Trophoblast cell (in vitro differentiated cells and primary cell): ENCODE measurements around the gene GRK2.

Experiments used
- DNase-seq, 2 donors: peaks; one replicate each; pipeline ENCODE4 v3.0.0-alpha.2; 2016
- H2AFZ ChIP-seq: 2 replicates; pipeline ENCODE4 v1.6.1; 2013; ENCODE audit warnings: low read length, moderate library complexity, mild to moderate bottlenecking; ENCODE audit not compliant: insufficient read depth, poor library complexity
- H2AK5ac ChIP-seq: 2 replicates; pipeline ENCODE4 v1.6.1; 2013; ENCODE audit warnings: mild to moderate bottlenecking, low read length
- H2BK120ac ChIP-seq: 2 replicates; pipeline ENCODE4 v1.6.1; 2013; ENCODE audit warnings: low read length, mild to moderate bottlenecking, moderate library complexity; ENCODE audit not compliant: insufficient read depth, poor library complexity
- H2BK12ac ChIP-seq: 2 replicates; pipeline ENCODE4 v1.6.1; 2013; ENCODE audit warnings: mild to moderate bottlenecking, low read length, moderate library complexity
- H2BK5ac ChIP-seq: 2 replicates; pipeline ENCODE4 v1.6.1; 2013; ENCODE audit warnings: low read length, low read depth, moderate library complexity, mild to moderate bottlenecking; ENCODE audit not compliant: poor library complexity
- H3K14ac ChIP-seq: 2 replicates; pipeline ENCODE4 v1.6.1; 2013; ENCODE audit warnings: mild to moderate bottlenecking, low read length
- H3K18ac ChIP-seq: 2 replicates; pipeline ENCODE4 v1.6.1; 2013; ENCODE audit warnings: mild to moderate bottlenecking, low read length
- H3K23ac ChIP-seq: 2 replicates; pipeline ENCODE4 v1.6.1; 2013; ENCODE audit warnings: low read length
- H3K27ac ChIP-seq: 2 replicates; pipeline ENCODE4 v1.5.1; 2013; ENCODE audit warnings: low read depth, mild to moderate bottlenecking, inconsistent platforms, low read length, moderate library complexity
- H3K27me3 ChIP-seq: 2 replicates; pipeline ENCODE4 v1.6.1; 2013; ENCODE audit warnings: inconsistent platforms, mild to moderate bottlenecking, low read length, moderate library complexity; ENCODE audit not compliant: insufficient read depth
- H3K36me3 ChIP-seq, 2 experiments: 1 replicate in 1 of 2; 2 replicates in 1 of 2; pipeline ENCODE4 v1.6.1; 2013; ENCODE audit warnings: low read length in 2 of 2, mild to moderate bottlenecking in 2 of 2, moderate library complexity in 1 of 2; ENCODE audit not compliant: insufficient read depth in 2 of 2, control insufficient read depth in 1 of 2
- H3K4ac ChIP-seq: 2 replicates; pipeline ENCODE4 v1.6.1; 2013; ENCODE audit warnings: low read depth, mild to moderate bottlenecking, low read length, moderate library complexity
- H3K4me1 ChIP-seq, 2 experiments: 1 replicate in 1 of 2; 2 replicates in 1 of 2; pipeline ENCODE4 v1.6.1; 2013; ENCODE audit warnings: low read length in 2 of 2, mild to moderate bottlenecking in 2 of 2, moderate library complexity in 1 of 2; ENCODE audit not compliant: insufficient read depth in 2 of 2, control insufficient read depth in 1 of 2
- H3K4me2 ChIP-seq: 2 replicates; pipeline ENCODE4 v1.6.1; 2013; ENCODE audit warnings: inconsistent platforms, mild to moderate bottlenecking, low read length, moderate library complexity
- H3K4me3 ChIP-seq: 2 replicates; pipeline ENCODE4 v1.5.1; 2013; ENCODE audit warnings: mild to moderate bottlenecking, low read depth, low read length, inconsistent platforms
- H3K79me1 ChIP-seq: one replicate; pipeline ENCODE4 v1.6.1; 2013; ENCODE audit warnings: low read length
- H3K79me2 ChIP-seq: 2 replicates; pipeline ENCODE4 v1.6.1; 2013; ENCODE audit warnings: low read length, mild to moderate bottlenecking; ENCODE audit not compliant: control insufficient read depth, insufficient read depth, poor library complexity
- H3K9ac ChIP-seq: 2 replicates; pipeline ENCODE4 v1.6.1; 2013; ENCODE audit warnings: mild to moderate bottlenecking, low read length
- H3K9me3 ChIP-seq: 2 replicates; pipeline ENCODE4 v1.6.1; 2013; ENCODE audit warnings: low read depth, mild to moderate bottlenecking, control low read depth, inconsistent platforms, low read length; ENCODE audit not compliant: insufficient read depth
- H4K12ac ChIP-seq: 2 replicates; pipeline ENCODE4 v1.6.1; 2013; ENCODE audit warnings: low read depth, mild to moderate bottlenecking, low read length, moderate library complexity
- H4K8ac ChIP-seq: 2 replicates; pipeline ENCODE4 v1.6.1; 2013; ENCODE audit warnings: low read depth, mild to moderate bottlenecking, low read length, moderate library complexity
- H4K91ac ChIP-seq: one replicate; pipeline ENCODE4 v1.6.1; 2013; ENCODE audit warnings: low read depth, mild to moderate bottlenecking, low read length, moderate library complexity
- WGBS: extraction: QIAGEN DNeasy Blood & Tissue Kit; methylation state at CpG from one replicate; pipeline ENCODE4 v1.1.7; 2013; ENCODE audit warnings: missing lambda C conversion rate; ENCODE audit not compliant: insufficient read length, insufficient coverage; ENCODE audit errors: extremely low coverage; 5-methylcytosine and 5-hydroxymethylcytosine counted together

The GRK2 gene

GRCh38 chr11:67302571-67303131, 36.4 kb downstream of the GRK2 start:
- Histone ChIP-seq H3K4ac (peak overlapping the region; percentile 57), H3K4me1 (peaks cover 23 to 29% of the 10 kb centered on the region in 2 experiments), H3K4me3 (peak overlapping the region; percentile 95), H3K79me2 (peaks cover 10% of the 10 kb centered on the region), H3K4me2 (peak overlapping the region; percentile 97), H4K91ac (peak overlapping the region; percentile 79), H3K79me1 (peaks cover 22% of the 10 kb centered on the region), H3K27ac (peak overlapping the region; percentile 74), H3K9me3 (peaks cover 5% of the 10 kb centered on the region), H3K23ac (no peak overlapping the region), H2BK5ac (peak overlapping the region; percentile 74), H3K27me3 (no peaks in the 10 kb centered on the region), H3K36me3 (peaks cover 50 to 51% of the 10 kb centered on the region in 2 experiments), H4K8ac (peak overlapping the region; percentile 72), H2BK120ac (peak overlapping the region; percentile 52), H4K12ac (peak overlapping the region; percentile 73), H3K18ac (peak overlapping the region; percentile 41), H2AFZ (peak overlapping the region; percentile 48), H3K9ac (no peak overlapping the region), H2BK12ac (no peak overlapping the region), H3K14ac (peak overlapping the region; percentile 79), H2AK5ac (peak overlapping the region; percentile 73)
- peak; percentile 80 to 87 for DNase-seq
- no CpG with 5 or more reads among the region's 23 CpGs for WGBS

- Histone ChIP-seq H3K9me3 (peaks cover 5% of the 10 kb centered on the region), H2BK12ac (peak within 1 kb of the TSS; percentile 84), H2BK5ac (peak within 1 kb of the TSS; percentile 98), H4K12ac (peak within 1 kb of the TSS; percentile 99), H3K4ac (peak within 1 kb of the TSS; percentile 98), H3K18ac (peak within 1 kb of the TSS; percentile 100), H3K27ac (peak within 1 kb of the TSS; percentile 88), H2AK5ac (peak within 1 kb of the TSS; percentile 96), H3K23ac (no peak within 1 kb of the TSS), H2AFZ (peak within 1 kb of the TSS; percentile 98), H3K79me1 (peaks cover 22% of the 10 kb centered on the region), H3K79me2 (peaks cover 10% of the 10 kb centered on the region), H4K8ac (peak within 1 kb of the TSS; percentile 98), H3K4me2 (peak within 1 kb of the TSS; percentile 97), H3K4me1 (peaks cover 23 to 29% of the 10 kb centered on the region in 2 experiments), H2BK120ac (peak within 1 kb of the TSS; percentile 98), H3K36me3 (peaks cover 56 to 57% of the 10 kb centered on the region in 2 experiments), H3K27me3 (no peaks in the 10 kb centered on the region), H3K9ac (peak within 1 kb of the TSS; percentile 87), H4K91ac (peak within 1 kb of the TSS; percentile 99), H3K14ac (peak within 1 kb of the TSS; percentile 100), H3K4me3 (peak within 1 kb of the TSS; percentile 95)
- no CpG with 5 or more reads among the region's 65 CpGs for WGBS
- DNase-seq: peak; percentile 88 to 93
Observed at GRCh38 chr11:67303132-67303834, 37.0 kb downstream of the GRK2 start, which contains the start of gene SSH3. Gene SSH3, plus strand, starts transcription at chr11:67303530. Its CDS starts 96 bp downstream, at chr11:67303626.

GRCh38 chr11:67303835-67304411, 37.6 kb downstream of the GRK2 start:
- Histone ChIP-seq H3K18ac (peak overlapping the region; percentile 100), H3K23ac (no peak overlapping the region), H2BK12ac (peak overlapping the region; percentile 79), H3K4ac (peak overlapping the region; percentile 98), H3K9ac (peak overlapping the region; percentile 87), H3K27me3 (no peaks in the 10 kb centered on the region), H4K91ac (peak overlapping the region; percentile 99), H2BK5ac (peak overlapping the region; percentile 98), H3K4me2 (peak overlapping the region; percentile 97), H3K4me3 (peak overlapping the region; percentile 95), H3K14ac (peak overlapping the region; percentile 100), H4K12ac (peak overlapping the region; percentile 99), H2AK5ac (peak overlapping the region; percentile 96), H4K8ac (peak overlapping the region; percentile 98), H3K9me3 (peaks cover 5% of the 10 kb centered on the region), H3K36me3 (peaks cover 59 to 60% of the 10 kb centered on the region in 2 experiments), H2BK120ac (peak overlapping the region; percentile 98), H3K27ac (peak overlapping the region; percentile 88), H3K79me1 (peaks cover 22% of the 10 kb centered on the region), H2AFZ (peak overlapping the region; percentile 98), H3K4me1 (peaks cover 23 to 29% of the 10 kb centered on the region in 2 experiments), H3K79me2 (peaks cover 10% of the 10 kb centered on the region)
- WGBS: no CpG with 5 or more reads among the region's 43 CpGs
- DNase-seq: peak; percentile 55 to 78

GRCh38 chr11:67304511-67305113, 38.3 kb downstream of the GRK2 start:
- Histone ChIP-seq H3K4me3 (no peak overlapping the region), H3K4me1 (peaks cover 23 to 29% of the 10 kb centered on the region in 2 experiments), H3K9ac (no peak overlapping the region), H3K14ac (peak overlapping the region; percentile 83), H2AK5ac (peak overlapping the region; percentile 96), H3K18ac (peak overlapping the region; percentile 98), H3K4ac (peak overlapping the region; percentile 80), H4K12ac (peak overlapping the region; percentile 85), H3K79me1 (peaks cover 22% of the 10 kb centered on the region), H3K36me3 (peaks cover 59 to 60% of the 10 kb centered on the region in 2 experiments), H2AFZ (no peak overlapping the region), H3K4me2 (peak overlapping the region; percentile 97), H3K27ac (peak overlapping the region; percentile 42), H4K8ac (peak overlapping the region; percentile 98), H3K9me3 (peaks cover 5% of the 10 kb centered on the region), H4K91ac (peak overlapping the region; percentile 99), H3K23ac (no peak overlapping the region), H3K79me2 (peaks cover 10% of the 10 kb centered on the region), H2BK5ac (no peak overlapping the region), H2BK12ac (peak overlapping the region; percentile 79), H3K27me3 (no peaks in the 10 kb centered on the region), H2BK120ac (peak overlapping the region; percentile 86)
- no CpG with 5 or more reads among the region's 14 CpGs for WGBS
- no peak for DNase-seq
